Non-pigmented ciliary epithelial cell (primary cell): ENCODE results near the gene ERAS.
"Not testable (repeated sequence)": the region's sequence is repeated elsewhere in the genome, so short reads cannot be mapped to it uniquely, and the experiment has no call there.

Experiments
- DNase-seq: peaks from one replicate; pipeline ENCODE4 v3.0.0-alpha.2; 2010; ENCODE audit warnings: low read depth

The ERAS gene

GRCh38 chrX:48833542-48834138 lies 7.3 kb downstream of the ERAS start:
- DNase-seq: no peak

DNA sequence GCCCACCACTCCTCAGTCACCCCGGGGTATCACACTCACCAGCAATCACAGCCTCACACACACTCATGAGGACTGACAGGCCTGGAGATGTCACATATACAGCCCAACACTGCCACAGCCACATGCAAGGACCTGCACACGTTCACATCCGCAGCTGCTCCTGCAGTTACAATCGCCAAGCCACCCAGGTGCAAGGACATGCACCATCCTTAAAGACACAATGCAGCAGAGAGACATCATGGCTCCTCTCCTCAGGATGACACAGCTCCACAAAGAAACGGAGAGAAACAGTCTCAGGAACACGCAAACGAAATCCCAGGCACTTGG lies 8.0 kb downstream of the ERAS start:
- no peak for DNase-seq

GRCh38 chrX:48835524-48836329 lies 9.4 kb downstream of the ERAS start, which contains the start of gene PCSK1N:
Gene PCSK1N, minus strand, starts transcription at chrX:48835610. Its CDS starts 78 bp downstream, at chrX:48835532.
- DNase-seq: no peak

- no peak for DNase-seq
Measured at GRCh38 chrX:48839686-48840085, 13.4 kb downstream of the ERAS start.

DNA sequence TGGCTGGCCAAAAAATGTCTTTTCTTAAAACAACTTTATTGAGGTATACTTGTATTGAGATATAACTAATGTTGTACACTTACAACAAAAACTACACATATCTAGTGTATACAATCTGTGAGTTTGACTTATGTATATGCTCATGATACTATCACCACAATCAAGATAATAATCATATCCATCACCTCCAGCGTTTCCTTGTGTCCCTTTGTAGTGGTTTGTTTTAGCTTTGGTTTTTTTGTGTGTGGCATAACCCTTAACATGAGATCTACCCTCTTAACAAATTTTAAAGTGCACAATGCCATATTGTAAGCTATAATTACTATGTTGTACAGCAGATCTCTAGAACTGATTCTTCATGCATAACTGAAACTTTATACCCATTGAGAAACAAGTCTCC lies 22.5 kb downstream of the ERAS start:
- DNase-seq: no peak

- no peak for DNase-seq
Measured at GRCh38 chrX:48852857-48853256, 26.5 kb downstream of the ERAS start.

DNA sequence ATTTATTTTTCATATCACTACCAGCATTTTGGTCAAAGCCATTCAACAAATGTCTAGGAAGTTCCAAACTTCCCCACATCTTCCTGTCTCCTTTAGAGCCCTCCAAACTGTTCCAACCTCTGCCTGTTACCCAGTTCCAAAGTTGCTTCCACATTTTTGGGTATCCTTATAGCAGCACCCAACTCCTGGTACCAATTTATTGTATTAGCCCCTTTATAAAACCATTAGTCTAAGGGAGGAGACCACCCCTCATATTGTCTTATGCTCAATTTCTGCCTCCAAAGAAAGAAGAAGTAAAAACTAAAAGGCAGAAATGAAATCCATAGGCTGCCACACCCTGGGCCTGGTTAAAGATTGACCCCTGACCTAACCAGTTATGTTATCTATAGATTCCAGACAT lies 27.2 kb downstream of the ERAS start:
- not testable (repeated sequence) for DNase-seq

GRCh38 chrX:48854121-48854804 lies 27.9 kb downstream of the ERAS start:
- not testable (repeated sequence) for DNase-seq

GRCh38 chrX:48854898-48855297 lies 28.6 kb downstream of the ERAS start:
- DNase-seq: no peak

DNA sequence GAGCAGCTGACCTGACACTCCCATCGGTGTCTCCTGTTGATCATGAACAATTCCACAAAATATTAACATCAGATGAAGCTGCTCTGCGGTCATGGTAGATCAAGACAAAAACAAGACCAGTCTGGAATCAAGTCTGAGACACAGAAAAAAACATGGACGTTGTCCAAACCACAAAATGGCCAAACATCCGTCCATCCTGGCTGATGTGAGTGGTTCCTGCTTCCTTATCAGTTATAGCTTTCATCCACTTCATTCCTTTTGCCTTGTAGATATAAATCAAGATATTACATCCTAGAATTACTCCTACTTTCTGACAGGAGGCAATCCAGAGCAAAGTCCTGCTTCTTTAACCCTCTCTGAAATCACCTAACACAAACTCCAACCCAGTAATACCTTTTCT lies 37.9 kb downstream of the ERAS start:
- DNase-seq: peak; percentile 63

GRCh38 chrX:48872017-48872416 lies 45.7 kb downstream of the ERAS start:
- not testable (repeated sequence) for DNase-seq

- DNase-seq: not testable (repeated sequence)
Measured at GRCh38 chrX:48876944-48877343, 50.6 kb downstream of the ERAS start.
